MM.1S (cell line): ENCODE measurements around the gene SLC8A1.
A peak's percentile ranks its signal among the peaks of the same experiment; 100 is the strongest.

Source experiments
- DNase-seq: peaks from one replicate; pipeline ENCODE4 v3.0.0-alpha.2; 2015
- H2AFZ ChIP-seq: fragments of 300-600 bp; sonication (generic); 2 replicates; pipeline ENCODE4 v1.6.0; 2016; ENCODE audit warnings: antibody characterized with exemption, low read length
- H3F3A ChIP-seq: fragments of 300-600 bp; sonication (generic); 2 replicates; pipeline ENCODE4 v1.6.1; 2016; ENCODE audit warnings: mild to moderate bottlenecking, antibody characterized with exemption, low read length, moderate library complexity, mixed read lengths; ENCODE audit not compliant: insufficient read depth
- H3K27ac ChIP-seq: fragments of 300-600 bp; sonication (generic); 2 replicates; pipeline ENCODE4 v1.5.1; 2016; ENCODE audit warnings: mild to moderate bottlenecking, low read length
- H3K27me3 ChIP-seq: fragments of 300-600 bp; sonication (generic); replicated peaks from 2 replicates; pipeline ENCODE4 v1.6.0; 2016; ENCODE audit warnings: low read length; ENCODE audit not compliant: insufficient read depth
- H3K36me3 ChIP-seq: fragments of 300-600 bp; sonication (generic); replicated peaks from 2 replicates; pipeline ENCODE4 v1.6.1; 2016; ENCODE audit warnings: mild to moderate bottlenecking, low read length, mixed read lengths; ENCODE audit not compliant: insufficient read depth
- H3K4me1 ChIP-seq: fragments of 300-600 bp; sonication (generic); 2 replicates; pipeline ENCODE4 v1.6.1; 2016; ENCODE audit warnings: low read length, mixed read lengths
- H3K4me2 ChIP-seq: fragments of 300-600 bp; sonication (generic); 2 replicates; pipeline ENCODE4 v1.6.0; 2016; ENCODE audit warnings: low read depth, low read length
- H3K4me3 ChIP-seq: fragments of 300-600 bp; sonication (generic); 2 replicates; pipeline ENCODE4 v1.5.1; 2016; ENCODE audit warnings: low read length, mixed read lengths
- H3K79me2 ChIP-seq: fragments of 300-600 bp; sonication (generic); 2 replicates; pipeline ENCODE4 v1.6.1; 2016; ENCODE audit warnings: mixed run types, low read length, mixed read lengths
- H3K9ac ChIP-seq: fragments of 300-600 bp; sonication (generic); 2 replicates; pipeline ENCODE4 v1.6.1; 2016; ENCODE audit warnings: low read length, mixed read lengths
- H3K9me2 ChIP-seq: fragments of 300-600 bp; sonication (generic); replicated peaks from 2 replicates; pipeline ENCODE4 v1.6.1; 2016; ENCODE audit warnings: mild to moderate bottlenecking, low read length, mixed read lengths; ENCODE audit not compliant: insufficient read depth
- H3K9me3 ChIP-seq: fragments of 300-600 bp; sonication (generic); replicated peaks from 2 replicates; pipeline ENCODE4 v1.6.1; 2016; ENCODE audit warnings: mild to moderate bottlenecking, low read length, mixed read lengths; ENCODE audit not compliant: insufficient read depth
- H4K20me1 ChIP-seq: fragments of 300-600 bp; sonication (generic); 2 replicates; pipeline ENCODE4 v1.6.1; 2016; ENCODE audit warnings: mild to moderate bottlenecking, low read length, moderate library complexity, mixed read lengths; ENCODE audit not compliant: insufficient read depth
- CTCF ChIP-seq: fragments of 300-600 bp; sonication (generic); IDR thresholded peaks from 2 replicates; pipeline ENCODE4 v1.5.1; 2016; ENCODE audit warnings: antibody characterized with exemption, low read length, mixed read lengths
- EZH2 ChIP-seq: fragments of 300-600 bp; sonication (generic); optimal IDR thresholded peaks from 2 replicates; pipeline ENCODE3; 2017; ENCODE audit warnings: low read depth, mild to moderate bottlenecking, antibody characterized with exemption, low read length, mixed read lengths
- EZH2phosphoT487 ChIP-seq: fragments of 300-600 bp; sonication (generic); IDR thresholded peaks from 2 replicates; pipeline ENCODE4 v1.6.1; 2018; ENCODE audit warnings: antibody characterized with exemption, low read length

Gene SLC8A1

GRCh38 chr2:40224318-40224717, 227.6 kb downstream of the SLC8A1 start:
- no peak for DNase-seq
- H3K9me3 ChIP-seq, result no peaks in the 10 kb centered on the region
- H3K27ac ChIP-seq, result no peak overlapping the region
- H3K9me2 ChIP-seq, result no peaks in the 10 kb centered on the region
- no peak overlapping the region for H3K4me3 ChIP-seq
- H4K20me1 ChIP-seq, result no peaks in the 10 kb centered on the region
- H3K27me3 ChIP-seq, result no peaks in the 10 kb centered on the region
- H3K4me1 ChIP-seq, result peaks cover 1% of the 10 kb centered on the region
- TF ChIP-seq EZH2phosphoT487, result no peak
- TF ChIP-seq CTCF, result no peak
- no peak for TF ChIP-seq EZH2
- H3K36me3 ChIP-seq, result no peaks in the 10 kb centered on the region
- no peak overlapping the region for H2AFZ ChIP-seq
- no peaks in the 10 kb centered on the region for H3K79me2 ChIP-seq
- no peak overlapping the region for H3K4me2 ChIP-seq
- H3F3A ChIP-seq, result no peaks in the 10 kb centered on the region
- H3K9ac ChIP-seq, result no peak overlapping the region

GRCh38 chr2:40220177-40220925, 231.5 kb downstream of the SLC8A1 start:
- Histone ChIP-seq H2AFZ (no peak overlapping the region), H3K9me2 (no peaks in the 10 kb centered on the region), H3K4me3 (no peak overlapping the region), H4K20me1 (no peaks in the 10 kb centered on the region), H3K36me3 (no peaks in the 10 kb centered on the region), H3K79me2 (no peaks in the 10 kb centered on the region), H3F3A (no peaks in the 10 kb centered on the region), H3K9ac (no peak overlapping the region), H3K4me1 (peaks cover 19% of the 10 kb centered on the region), H3K4me2 (no peak overlapping the region), H3K27ac (no peak overlapping the region), H3K27me3 (no peaks in the 10 kb centered on the region), H3K9me3 (no peaks in the 10 kb centered on the region)
- TF ChIP-seq EZH2 (no peak), CTCF (no peak), EZH2phosphoT487 (no peak)
- DNase-seq, result no peak

GRCh38 chr2:40219141-40219540, 232.7 kb downstream of the SLC8A1 start:
- no peak overlapping the region for H3K9ac ChIP-seq
- H3K27me3 ChIP-seq, result no peaks in the 10 kb centered on the region
- no peak overlapping the region for H3K27ac ChIP-seq
- peaks cover 19% of the 10 kb centered on the region for H3K4me1 ChIP-seq
- H4K20me1 ChIP-seq, result no peaks in the 10 kb centered on the region
- H3K79me2 ChIP-seq, result no peaks in the 10 kb centered on the region
- TF ChIP-seq EZH2phosphoT487 (no peak), EZH2 (no peak), CTCF (no peak)
- H3K9me2 ChIP-seq, result no peaks in the 10 kb centered on the region
- H3K4me2 ChIP-seq, result peak overlapping the region; percentile 15; the same call in 1 of the 2 replicates
- DNase-seq, result no peak
- H3K9me3 ChIP-seq, result no peaks in the 10 kb centered on the region
- no peaks in the 10 kb centered on the region for H3K36me3 ChIP-seq
- no peaks in the 10 kb centered on the region for H3F3A ChIP-seq
- no peak overlapping the region for H2AFZ ChIP-seq
- no peak overlapping the region for H3K4me3 ChIP-seq
